OCI-LY1 (cell line): ENCODE data around the gene CEBPG.

Source experiments
- EZH2 ChIP-seq: fragments of 200-600 bp; sonication (generic), shearing (Covaris generic); IDR thresholded peaks from 2 replicates; pipeline ENCODE4 v1.8.0; 2017; ENCODE audit warnings: borderline replicate concordance, mixed run types, mild to moderate bottlenecking, antibody characterized with exemption, low read length, moderate library complexity, mixed read lengths
- TF ChIP-seq, protein P1 (sequence below): fragments of 200-600 bp; sonication (generic), shearing (Covaris generic); IDR thresholded peaks from 2 replicates; pipeline ENCODE4 v1.5.1; 2017; ENCODE audit warnings: mild to moderate bottlenecking, antibody characterized with exemption, low read length, moderate library complexity, mixed read lengths

DNA sequence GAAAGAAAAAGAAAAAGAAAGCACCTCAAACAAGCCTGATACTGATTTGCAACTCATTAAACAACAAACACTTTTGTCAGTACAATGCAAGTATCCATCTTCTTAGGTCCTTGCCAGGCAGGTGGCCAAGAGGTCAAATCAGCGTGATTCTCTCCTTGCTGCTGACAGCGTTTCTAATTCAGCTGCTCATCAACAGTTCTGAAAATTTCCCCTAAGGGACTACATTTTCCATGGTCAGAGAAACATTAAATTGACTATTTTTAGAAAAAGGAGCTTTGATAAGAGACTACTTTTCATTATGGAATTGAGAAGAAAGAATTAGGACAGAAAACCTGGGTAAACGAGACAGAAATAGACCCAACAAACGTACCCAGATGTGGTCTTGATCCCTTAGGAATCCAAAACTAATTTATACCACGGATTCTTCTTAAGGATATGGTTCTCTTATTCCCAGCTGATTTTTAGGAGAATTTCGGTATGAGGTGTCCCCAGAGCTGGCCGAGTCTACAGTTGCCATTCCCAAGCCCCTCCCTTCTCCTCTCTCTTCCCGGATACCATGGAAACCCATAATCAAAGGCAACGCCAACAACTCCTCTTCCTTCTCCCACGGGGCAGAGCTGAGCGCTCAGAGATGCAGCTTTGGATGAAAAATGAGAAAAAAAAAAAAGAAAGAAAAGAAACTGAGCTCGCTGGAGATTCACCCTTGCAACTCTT, 29.5 kb upstream of the CEBPG start:
- TF ChIP-seq, protein P1, sequence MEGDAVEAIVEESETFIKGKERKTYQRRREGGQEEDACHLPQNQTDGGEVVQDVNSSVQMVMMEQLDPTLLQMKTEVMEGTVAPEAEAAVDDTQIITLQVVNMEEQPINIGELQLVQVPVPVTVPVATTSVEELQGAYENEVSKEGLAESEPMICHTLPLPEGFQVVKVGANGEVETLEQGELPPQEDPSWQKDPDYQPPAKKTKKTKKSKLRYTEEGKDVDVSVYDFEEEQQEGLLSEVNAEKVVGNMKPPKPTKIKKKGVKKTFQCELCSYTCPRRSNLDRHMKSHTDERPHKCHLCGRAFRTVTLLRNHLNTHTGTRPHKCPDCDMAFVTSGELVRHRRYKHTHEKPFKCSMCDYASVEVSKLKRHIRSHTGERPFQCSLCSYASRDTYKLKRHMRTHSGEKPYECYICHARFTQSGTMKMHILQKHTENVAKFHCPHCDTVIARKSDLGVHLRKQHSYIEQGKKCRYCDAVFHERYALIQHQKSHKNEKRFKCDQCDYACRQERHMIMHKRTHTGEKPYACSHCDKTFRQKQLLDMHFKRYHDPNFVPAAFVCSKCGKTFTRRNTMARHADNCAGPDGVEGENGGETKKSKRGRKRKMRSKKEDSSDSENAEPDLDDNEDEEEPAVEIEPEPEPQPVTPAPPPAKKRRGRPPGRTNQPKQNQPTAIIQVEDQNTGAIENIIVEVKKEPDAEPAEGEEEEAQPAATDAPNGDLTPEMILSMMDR = no peak
- TF ChIP-seq EZH2 = no peak
